Activated CD4-positive, alpha-beta T cell treated with anti-CD3 and anti-CD28 coated beads, Interleukin-2, amount 10 ng/mL, durations not matched to agents 24 days and 14 days (primary cell): ENCODE measurements around the gene BARHL1. TPM values are rescaled to one million over a fixed set of nuclear protein-coding genes. Genes with fewer than 3 reads are reported as not detected.

ENCODE experiments used
- DNase-seq: peaks from one replicate; pipeline ENCODE4 v3.0.0; 2022
- H3K27ac Mint-ChIP-seq: one replicate; pipeline ENCODE4 v1.8.0; 2022; ENCODE audit warnings: mild to moderate bottlenecking, mixed read lengths
- H3K27me3 Mint-ChIP-seq: one replicate; pipeline ENCODE4 v1.8.0; 2022; ENCODE audit warnings: mixed read lengths
- H3K36me3 Mint-ChIP-seq: one replicate; pipeline ENCODE4 v1.8.0; 2022; ENCODE audit warnings: low read depth, mild to moderate bottlenecking, mixed read lengths
- H3K4me1 Mint-ChIP-seq: one replicate; pipeline ENCODE4 v1.8.0; 2021; ENCODE audit warnings: mixed read lengths
- H3K4me3 Mint-ChIP-seq: one replicate; pipeline ENCODE4 v1.8.0; 2022; ENCODE audit warnings: mild to moderate bottlenecking, moderate library complexity, mixed read lengths
- H3K9me3 Mint-ChIP-seq: one replicate; pipeline ENCODE4 v1.8.0; 2021; ENCODE audit warnings: mixed read lengths
- intact Hi-C: fragments of 100-400 bp; cut with micrococcal nuclease; formaldehyde crosslinking; loops from one replicate; pipeline ENCODE4 v1.15.1; 2023
- total RNA-seq: library from RNA; stranded (reverse); gene quantifications from 2 replicates; pipeline ENCODE4 v1.2.3, GENCODE V29; 2022

Gene BARHL1
- total RNA-seq, 1 donor from 2014 or later, result not detected

DNA sequence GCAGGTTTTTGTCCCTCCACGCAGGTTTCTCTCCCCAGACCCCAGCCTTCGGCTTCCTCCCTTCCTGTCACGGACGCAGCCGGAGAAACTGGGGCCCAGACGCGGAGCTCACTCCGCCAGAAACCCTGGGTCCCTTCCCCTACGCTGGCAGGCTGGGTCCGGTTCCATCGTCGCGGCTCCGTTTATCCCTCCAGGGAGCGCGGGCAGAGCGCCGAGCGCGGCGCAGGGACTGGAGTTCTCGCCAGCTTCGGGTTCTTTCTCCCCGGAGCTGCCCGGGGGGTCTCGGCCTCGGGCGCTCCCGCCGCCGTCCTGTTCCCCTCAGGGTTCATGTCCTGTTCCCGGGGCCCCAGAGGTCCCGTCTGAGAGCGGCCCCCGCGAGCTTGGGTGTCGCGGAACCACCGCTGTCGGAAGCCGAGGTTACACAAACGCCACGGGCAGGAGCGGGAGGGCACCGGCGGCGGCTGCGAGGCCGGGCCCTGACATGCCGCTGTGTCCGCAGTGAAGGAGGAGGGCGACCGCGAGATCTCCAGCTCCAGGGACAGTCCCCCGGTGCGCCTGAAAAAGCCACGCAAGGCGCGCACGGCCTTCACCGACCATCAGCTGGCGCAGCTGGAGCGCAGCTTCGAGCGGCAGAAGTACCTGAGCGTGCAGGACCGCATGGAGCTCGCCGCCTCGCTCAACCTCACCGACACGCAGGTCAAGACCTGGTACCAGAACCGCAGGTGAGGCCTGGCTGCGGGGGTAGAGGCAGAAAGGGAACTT lies 4.6 kb downstream of the BARHL1 start:
- Mint-ChIP-seq H3K27me3 (peaks cover 72% of the 10 kb centered on the region), H3K4me1 (peaks cover 3% of the 10 kb centered on the region), H3K27ac (no peak overlapping the region), H3K4me3 (no peak overlapping the region), H3K36me3 (peaks cover under 1% of the 10 kb centered on the region), H3K9me3 (no peaks in the 10 kb centered on the region)
- intact Hi-C loops, result no loop called here
- DNase-seq, result no peak

GRCh38 chr9:132587592-132587955 lies 5.2 kb downstream of the BARHL1 start:
- peaks cover 3% of the 10 kb centered on the region for H3K4me1 Mint-ChIP-seq
- no peak overlapping the region for H3K27ac Mint-ChIP-seq
- H3K36me3 Mint-ChIP-seq, result peaks cover 2% of the 10 kb centered on the region
- H3K9me3 Mint-ChIP-seq, result no peaks in the 10 kb centered on the region
- peaks cover 76% of the 10 kb centered on the region for H3K27me3 Mint-ChIP-seq
- no peak overlapping the region for H3K4me3 Mint-ChIP-seq
- intact Hi-C loops, result no loop called here
- no peak for DNase-seq

- H3K4me1 Mint-ChIP-seq, result peaks cover 3% of the 10 kb centered on the region
- H3K27me3 Mint-ChIP-seq, result peaks cover 74% of the 10 kb centered on the region
- peaks cover 2% of the 10 kb centered on the region for H3K36me3 Mint-ChIP-seq
- intact Hi-C loops, result no loop called here
- no peaks in the 10 kb centered on the region for H3K9me3 Mint-ChIP-seq
- H3K27ac Mint-ChIP-seq, result no peak overlapping the region
- H3K4me3 Mint-ChIP-seq, result no peak overlapping the region
- no peak for DNase-seq
Measured at GRCh38 chr9:132588098-132588497, 5.7 kb downstream of the BARHL1 start.

DNA sequence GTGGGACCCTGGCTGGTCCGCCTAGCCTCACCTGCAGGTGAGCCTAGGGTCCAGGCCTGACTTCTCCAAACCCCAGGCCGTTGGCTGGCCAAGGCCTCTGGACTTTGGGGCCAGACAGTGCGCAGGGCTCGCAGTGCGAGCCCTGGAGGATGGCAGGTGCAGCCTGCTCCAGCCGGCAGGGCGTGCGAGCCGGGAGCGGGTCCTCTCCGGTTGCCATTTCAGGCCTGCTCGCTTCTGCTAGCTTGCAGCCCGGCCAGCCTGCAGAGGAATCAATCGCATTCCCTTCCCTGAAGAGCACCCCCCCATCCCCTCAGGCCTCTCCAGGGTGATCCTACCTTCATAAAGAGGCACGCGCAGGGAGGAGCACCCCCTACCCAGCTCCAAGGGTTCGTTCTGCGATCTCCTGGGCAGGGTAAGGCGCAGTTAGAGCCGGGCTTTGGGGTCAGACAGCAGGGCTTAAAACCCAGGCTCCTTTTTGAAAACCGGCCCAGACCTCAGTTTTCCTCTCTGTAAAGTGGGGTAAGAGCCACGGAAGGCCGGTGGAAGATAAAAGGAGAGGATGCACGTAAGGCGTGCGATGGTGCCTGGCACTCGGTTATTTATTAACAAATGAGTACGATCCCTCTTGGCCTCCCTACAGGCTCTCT lies 6.2 kb downstream of the BARHL1 start:
- no peak for DNase-seq
- Mint-ChIP-seq H3K9me3 (no peaks in the 10 kb centered on the region), H3K36me3 (peaks cover 4% of the 10 kb centered on the region), H3K4me1 (peaks cover 3% of the 10 kb centered on the region), H3K27me3 (peaks cover 68% of the 10 kb centered on the region), H3K27ac (no peak overlapping the region), H3K4me3 (no peak overlapping the region)
- intact Hi-C loops, result no loop called here

GRCh38 chr9:132589148-132590036 lies 7.0 kb downstream of the BARHL1 start:
- Mint-ChIP-seq H3K4me3 (no peak overlapping the region), H3K9me3 (no peaks in the 10 kb centered on the region), H3K36me3 (peaks cover 6% of the 10 kb centered on the region), H3K27ac (no peak overlapping the region), H3K4me1 (peaks cover 3% of the 10 kb centered on the region), H3K27me3 (peaks cover 63% of the 10 kb centered on the region)
- intact Hi-C loops, result no loop called here
- no peak for DNase-seq

GRCh38 chr9:132590037-132590317 lies 7.6 kb downstream of the BARHL1 start:
- peaks cover 6% of the 10 kb centered on the region for H3K36me3 Mint-ChIP-seq
- peaks cover 57% of the 10 kb centered on the region for H3K27me3 Mint-ChIP-seq
- H3K4me3 Mint-ChIP-seq, result no peak overlapping the region
- H3K9me3 Mint-ChIP-seq, result no peaks in the 10 kb centered on the region
- DNase-seq, result no peak
- intact Hi-C loops, result no loop called here
- H3K27ac Mint-ChIP-seq, result no peak overlapping the region
- H3K4me1 Mint-ChIP-seq, result peaks cover 3% of the 10 kb centered on the region

- DNase-seq, result no peak
- H3K36me3 Mint-ChIP-seq, result peaks cover 6% of the 10 kb centered on the region
- H3K27ac Mint-ChIP-seq, result no peak overlapping the region
- no peaks in the 10 kb centered on the region for H3K9me3 Mint-ChIP-seq
- intact Hi-C loops, result no loop called here
- H3K4me1 Mint-ChIP-seq, result peaks cover 3% of the 10 kb centered on the region
- no peak overlapping the region for H3K4me3 Mint-ChIP-seq
- peaks cover 53% of the 10 kb centered on the region for H3K27me3 Mint-ChIP-seq
Measured at GRCh38 chr9:132590318-132591182, 8.1 kb downstream of the BARHL1 start.

GRCh38 chr9:132591244-132591643 lies 8.8 kb downstream of the BARHL1 start:
- H3K27me3 Mint-ChIP-seq, result peaks cover 46% of the 10 kb centered on the region
- H3K27ac Mint-ChIP-seq, result no peak overlapping the region
- intact Hi-C loops, result no loop called here
- no peaks in the 10 kb centered on the region for H3K4me1 Mint-ChIP-seq
- H3K4me3 Mint-ChIP-seq, result no peak overlapping the region
- DNase-seq, result no peak
- H3K36me3 Mint-ChIP-seq, result peaks cover 8% of the 10 kb centered on the region
- H3K9me3 Mint-ChIP-seq, result no peaks in the 10 kb centered on the region

GRCh38 chr9:132591751-132592314 lies 9.4 kb downstream of the BARHL1 start:
- intact Hi-C loops, result no loop called here
- no peaks in the 10 kb centered on the region for H3K4me1 Mint-ChIP-seq

GRCh38 chr9:132592451-132592850 lies 10.0 kb downstream of the BARHL1 start:
- intact Hi-C loops, result no loop called here
- Mint-ChIP-seq H3K27me3 (peaks cover 38% of the 10 kb centered on the region), H3K9me3 (no peaks in the 10 kb centered on the region), H3K4me3 (no peak overlapping the region), H3K4me1 (no peaks in the 10 kb centered on the region), H3K27ac (no peak overlapping the region), H3K36me3 (peaks cover 8% of the 10 kb centered on the region)
- DNase-seq, result no peak

More at GRCh38 chr9:132591751-132592314, 9.4 kb downstream of the BARHL1 start:
- Mint-ChIP-seq H3K27ac (no peak overlapping the region), H3K27me3 (peaks cover 40% of the 10 kb centered on the region), H3K4me3 (no peak overlapping the region), H3K36me3 (peaks cover 8% of the 10 kb centered on the region), H3K9me3 (no peaks in the 10 kb centered on the region)
- no peak for DNase-seq

- peaks cover 8% of the 10 kb centered on the region for H3K36me3 Mint-ChIP-seq
Measured at GRCh38 chr9:132594412-132594811, 12.0 kb downstream of the BARHL1 start.

GRCh38 chr9:132595319-132595718 lies 12.9 kb downstream of the BARHL1 start:
- Mint-ChIP-seq H3K27me3 (peaks cover 18% of the 10 kb centered on the region), H3K27ac (no peak overlapping the region), H3K9me3 (no peaks in the 10 kb centered on the region), H3K36me3 (peaks cover 11% of the 10 kb centered on the region), H3K4me1 (no peaks in the 10 kb centered on the region), H3K4me3 (no peak overlapping the region)
- no peak for DNase-seq
- intact Hi-C loops, result no loop called here

More at GRCh38 chr9:132594412-132594811, 12.0 kb downstream of the BARHL1 start:
- intact Hi-C loops, result no loop called here
- DNase-seq, result no peak
- Mint-ChIP-seq H3K27me3 (peaks cover 24% of the 10 kb centered on the region), H3K9me3 (no peaks in the 10 kb centered on the region), H3K4me1 (no peaks in the 10 kb centered on the region), H3K27ac (no peak overlapping the region), H3K4me3 (no peak overlapping the region)

DNA sequence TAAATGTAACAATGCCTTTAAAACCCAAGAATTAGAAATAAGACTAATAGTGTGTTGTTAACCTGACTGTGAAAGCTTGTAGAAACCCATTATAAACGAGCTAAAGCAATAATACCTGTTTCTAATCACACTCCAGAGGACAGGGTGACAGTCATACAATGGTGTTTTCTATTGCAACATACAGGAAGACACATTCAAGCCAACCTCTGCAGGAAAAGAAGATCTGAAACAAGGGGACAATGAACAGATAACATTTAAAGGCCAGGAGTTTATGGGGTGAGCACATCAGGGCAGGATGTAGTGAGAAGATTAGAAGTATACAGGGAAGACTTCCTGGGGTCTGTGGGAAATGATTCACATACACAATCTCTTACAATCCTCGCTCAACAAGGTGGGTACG lies 13.8 kb downstream of the BARHL1 start:
- no peak overlapping the region for H3K4me3 Mint-ChIP-seq
- peaks cover 13% of the 10 kb centered on the region for H3K27me3 Mint-ChIP-seq
- H3K36me3 Mint-ChIP-seq, result peaks cover 12% of the 10 kb centered on the region
- no peak overlapping the region for H3K27ac Mint-ChIP-seq
- H3K4me1 Mint-ChIP-seq, result no peaks in the 10 kb centered on the region
- DNase-seq, result no peak
- no peaks in the 10 kb centered on the region for H3K9me3 Mint-ChIP-seq
- intact Hi-C loops, result no loop called here
